Measurements from ENCODE around the gene TADA3.

Gene TADA3

GRCh38 chr3:9743548-9743947 lies 48.7 kb downstream of the TADA3 start:
- H3K4me3 ChIP-seq: no peak overlapping the region
- no peak overlapping the region for H3K27ac ChIP-seq

GRCh38 chr3:9742560-9742959 lies 49.7 kb downstream of the TADA3 start:
- Histone ChIP-seq H3K4me3 (no peak overlapping the region), H3K27ac (no peak overlapping the region)

- no peak overlapping the region for H3K27ac ChIP-seq
- H3K4me3 ChIP-seq: no peak overlapping the region
Measured at GRCh38 chr3:9739181-9739580, 53.1 kb downstream of the TADA3 start.

- H3K4me3 ChIP-seq: no peak overlapping the region
- H3K27ac ChIP-seq: no peak overlapping the region
Measured at GRCh38 chr3:9736831-9737230, 55.4 kb downstream of the TADA3 start.

DNA sequence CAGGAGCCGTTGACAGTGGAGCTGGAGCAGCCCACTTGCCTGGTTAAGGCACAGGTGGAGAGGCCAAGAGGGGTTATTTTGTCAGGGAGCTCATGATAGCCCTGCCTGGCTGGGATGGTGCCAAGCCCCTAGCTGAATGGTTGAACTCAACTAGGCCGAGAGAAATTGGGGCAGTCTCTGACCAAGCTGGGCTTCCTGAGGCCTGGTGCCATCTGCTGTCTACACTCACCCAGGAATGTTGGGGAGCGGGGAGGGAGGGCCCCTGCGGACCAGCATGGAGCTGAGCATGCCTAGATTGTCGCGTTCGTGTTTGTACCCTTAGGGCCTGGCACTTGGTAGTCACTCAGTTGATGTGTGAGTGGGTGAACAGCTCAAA lies 59.5 kb downstream of the TADA3 start:
- Histone ChIP-seq H3K27ac (peak overlapping the region in 18 of 21 experiments; percentile 93 to 100 (median 99)), H3K4me3 (peak overlapping the region; percentile 70 to 100 (median 92))

GRCh38 chr3:9732080-9732739 lies 60.1 kb downstream of the TADA3 start:
- peak overlapping the region; percentile 93 to 100 (median 99) for H3K27ac ChIP-seq
- H3K4me3 ChIP-seq: peak overlapping the region; percentile 70 to 100 (median 92)

- Histone ChIP-seq H3K27ac (peak within 1 kb of the TSS; percentile 93 to 100 (median 99)), H3K4me3 (peak within 1 kb of the TSS; percentile 70 to 100 (median 92))
Measured at GRCh38 chr3:9731206-9732079, 60.8 kb downstream of the TADA3 start, which contains the start of gene BRPF1. Gene BRPF1 (plus strand): TSS chr3:9731735. CDS start chr3:9734141, 2,406 bp downstream.

- Histone ChIP-seq H3K27ac (peak overlapping the region in 20 of 21 experiments; percentile 27 to 100 (median 98)), H3K4me3 (peak overlapping the region; percentile 70 to 100 (median 92))
Measured at GRCh38 chr3:9730657-9731205, 61.5 kb downstream of the TADA3 start.
